Measurements from ENCODE around the gene INTS15.
"Not testable (repeated sequence)": the region's sequence is repeated elsewhere in the genome, so short reads cannot be mapped to it uniquely, and the experiment has no call there.

Gene INTS15

GRCh38 chr7:6619961-6620360 lies 30.1 kb downstream of the INTS15 start:
- no peak for DNase-seq

GRCh38 chr7:6621195-6622133 lies 31.6 kb downstream of the INTS15 start:
- no peak for DNase-seq

GRCh38 chr7:6622134-6622710 lies 32.4 kb downstream of the INTS15 start:
- no peak for DNase-seq

GRCh38 chr7:6623589-6624245 lies 33.9 kb downstream of the INTS15 start:
- no peak for DNase-seq

GRCh38 chr7:6624246-6624611 lies 34.4 kb downstream of the INTS15 start:
- no peak for DNase-seq

GRCh38 chr7:6628045-6628444 lies 38.2 kb downstream of the INTS15 start:
- DNase-seq, result no peak

- DNase-seq, result no peak
These were observed 40.4 kb downstream of the INTS15 start for GRCh38 chr7:6630007-6630849.

GRCh38 chr7:6631605-6632004 lies 41.8 kb downstream of the INTS15 start:
- DNase-seq, result no peak

- DNase-seq, result no peak
These were observed 44.2 kb downstream of the INTS15 start for GRCh38 chr7:6634021-6634420.

- DNase-seq, result not testable (repeated sequence)
These were observed 45.1 kb downstream of the INTS15 start for GRCh38 chr7:6634971-6635370.

GRCh38 chr7:6636741-6637543 lies 47.1 kb downstream of the INTS15 start, which contains the start of gene ZNF316:
ZNF316 (plus strand) TSS chr7:6637318; CDS start chr7:6642410, 5,092 bp downstream.
- peak in 1 of 2 experiments; percentile 74 for DNase-seq

GRCh38 chr7:6637544-6638229 lies 47.9 kb downstream of the INTS15 start:
- peak in 1 of 2 experiments; percentile 32 for DNase-seq

- no peak for DNase-seq
These were observed 49.2 kb downstream of the INTS15 start for GRCh38 chr7:6639032-6639431.

GRCh38 chr7:6639627-6640026 lies 49.8 kb downstream of the INTS15 start:
- DNase-seq, result no peak

GRCh38 chr7:6640246-6640721 lies 50.5 kb downstream of the INTS15 start:
- no peak for DNase-seq

GRCh38 chr7:6641305-6642035 lies 51.6 kb downstream of the INTS15 start:
- DNase-seq, result no peak

- no peak for DNase-seq
These were observed 52.5 kb downstream of the INTS15 start for GRCh38 chr7:6642239-6642839.

GRCh38 chr7:6642861-6643640 lies 53.2 kb downstream of the INTS15 start:
- DNase-seq, result no peak

Measured in NCI-H446 (cell line).